ENCODE results near the gene WNK2.

DNA sequence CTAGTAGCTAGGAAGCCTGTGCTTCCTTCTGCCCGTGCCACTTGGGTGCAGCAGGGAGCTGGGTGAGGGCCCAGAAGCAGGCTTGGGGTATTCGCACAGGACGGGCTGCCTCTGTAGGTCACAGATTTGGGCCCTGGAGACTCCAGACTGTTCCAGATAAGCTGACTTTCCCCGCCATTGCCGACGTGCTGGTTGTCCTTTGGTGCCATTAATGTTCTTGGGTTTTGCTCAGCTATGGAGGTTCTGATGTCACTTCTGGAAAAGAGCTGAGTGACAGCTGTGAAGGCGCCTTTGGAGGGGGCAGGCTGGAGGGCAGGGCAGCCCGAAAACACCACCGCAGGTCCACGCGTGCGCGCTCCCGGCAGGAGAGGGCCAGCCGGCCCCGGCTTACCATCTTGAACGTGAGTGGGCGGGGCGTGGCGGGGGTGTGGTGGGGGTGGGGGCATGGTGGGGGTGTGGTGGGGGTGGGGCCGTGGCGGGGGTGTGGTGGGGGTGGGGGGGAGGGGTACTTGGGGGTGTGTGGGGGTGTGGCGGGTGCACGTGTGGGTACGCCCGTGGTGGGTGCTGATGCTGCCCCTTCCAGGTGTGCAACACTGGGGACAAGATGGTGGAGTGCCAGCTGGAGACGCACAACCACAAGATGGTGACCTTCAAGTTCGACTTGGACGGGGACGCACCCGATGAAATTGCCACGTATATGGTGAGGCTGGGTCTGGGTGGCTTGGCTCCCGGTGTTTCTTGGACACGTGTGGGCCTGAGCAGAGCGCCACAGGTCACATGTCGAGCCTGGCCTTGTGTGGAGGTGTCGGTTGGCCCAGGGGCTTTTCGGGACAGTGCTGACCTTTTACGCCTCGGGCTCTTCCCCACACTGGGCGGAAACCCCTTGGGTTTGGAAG is 79.6 kb downstream of the WNK2 start:
- TF ChIP-seq, protein P1, sequence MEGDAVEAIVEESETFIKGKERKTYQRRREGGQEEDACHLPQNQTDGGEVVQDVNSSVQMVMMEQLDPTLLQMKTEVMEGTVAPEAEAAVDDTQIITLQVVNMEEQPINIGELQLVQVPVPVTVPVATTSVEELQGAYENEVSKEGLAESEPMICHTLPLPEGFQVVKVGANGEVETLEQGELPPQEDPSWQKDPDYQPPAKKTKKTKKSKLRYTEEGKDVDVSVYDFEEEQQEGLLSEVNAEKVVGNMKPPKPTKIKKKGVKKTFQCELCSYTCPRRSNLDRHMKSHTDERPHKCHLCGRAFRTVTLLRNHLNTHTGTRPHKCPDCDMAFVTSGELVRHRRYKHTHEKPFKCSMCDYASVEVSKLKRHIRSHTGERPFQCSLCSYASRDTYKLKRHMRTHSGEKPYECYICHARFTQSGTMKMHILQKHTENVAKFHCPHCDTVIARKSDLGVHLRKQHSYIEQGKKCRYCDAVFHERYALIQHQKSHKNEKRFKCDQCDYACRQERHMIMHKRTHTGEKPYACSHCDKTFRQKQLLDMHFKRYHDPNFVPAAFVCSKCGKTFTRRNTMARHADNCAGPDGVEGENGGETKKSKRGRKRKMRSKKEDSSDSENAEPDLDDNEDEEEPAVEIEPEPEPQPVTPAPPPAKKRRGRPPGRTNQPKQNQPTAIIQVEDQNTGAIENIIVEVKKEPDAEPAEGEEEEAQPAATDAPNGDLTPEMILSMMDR (IDR thresholded peaks at IDR 0.05; ENCODE audit: insufficient read depth, low read length, poor library complexity, severe bottlenecking), result no peak
- TF ChIP-seq EZH2phosphoT487 (conservative IDR thresholded peaks at IDR 0.05; ENCODE audit: low read length), result no peak
